ENCODE results near the gene B4GALNT4. TPM values are rescaled to one million over a fixed set of nuclear protein-coding genes. Genes with fewer than 3 reads are reported as not detected.

Gene B4GALNT4
- total and polyA plus RNA-seq, 2 of the 4 experiments (the other 2 are of a cell fraction): 5.2 to 38.6 TPM

- dilution Hi-C loops (cut with HindIII; ENCODE audit: low sequenced_read_pairs, unreplicated experiment): no loop called here
- no peak for TF ChIP-seq USF2 (IDR thresholded peaks at IDR 0.05; ENCODE audit: low read depth, low read length)
- no peak for TF ChIP-seq SMC3 (IDR thresholded peaks at IDR 0.05; ENCODE audit: low read depth, low read length)
- no peak for TF ChIP-seq RCOR1 (IDR thresholded peaks at IDR 0.05; ENCODE audit: insufficient replicate concordance, low read length)
- no peak for TF ChIP-seq RAD21 (IDR thresholded peaks at IDR 0.05; ENCODE audit: low read length)
- no peak for TF ChIP-seq POLR2A (IDR thresholded peaks at IDR 0.05; ENCODE audit: low read depth, low read length)
- no peak for TF ChIP-seq NFE2L2 (IDR thresholded peaks at IDR 0.05; ENCODE audit: low read depth, low read length)
- no peak for TF ChIP-seq MAFK (IDR thresholded peaks at IDR 0.05; ENCODE audit: low read depth, low read length)
- TF ChIP-seq MXI1 (IDR thresholded peaks at IDR 0.05; ENCODE audit: borderline replicate concordance, low read depth, low read length): no peak
- TF ChIP-seq CEBPB (IDR thresholded peaks at IDR 0.05; ENCODE audit: low read depth, low read length): no peak
- TF ChIP-seq CTCF (conservative IDR thresholded peaks at IDR 0.05; ENCODE audit: low read depth, low read length): no peak
- no peak for TF ChIP-seq FOS (IDR thresholded peaks at IDR 0.05; ENCODE audit: low read depth, low read length)
Observed at GRCh38 chr11:377883-378500, 8.7 kb downstream of the B4GALNT4 start.

More at GRCh38 chr11:377883-378500, 8.7 kb downstream of the B4GALNT4 start:
- H3K4ac ChIP-seq (ENCODE audit: low read depth, low read length): no peak overlapping the region
- no peak overlapping the region for H4K5ac ChIP-seq (ENCODE audit: low read depth, low read length)
- no peaks in the 10 kb centered on the region for H3K4me1 ChIP-seq (ENCODE audit: control insufficient read depth, insufficient read depth, low read length)
- no peak overlapping the region for H3K23ac ChIP-seq (ENCODE audit: low read depth, low read length)
- in situ Hi-C loops (cut with MboI; ENCODE audit: low sequenced_read_pairs): no loop called here
- H3K36me3 ChIP-seq (ENCODE audit: control insufficient read depth, insufficient read depth, low read length): peaks cover 46% of the 10 kb centered on the region
- no peak overlapping the region for H3K18ac ChIP-seq (ENCODE audit: low read depth, low read length)
- DNase-seq: no peak
- H3K9me3 ChIP-seq (ENCODE audit: control insufficient read depth, insufficient read depth, low read length): no peaks in the 10 kb centered on the region
- H3K9me1 ChIP-seq (ENCODE audit: insufficient read depth, low read length): no peaks in the 10 kb centered on the region
- no peaks in the 10 kb centered on the region for H4K20me1 ChIP-seq (ENCODE audit: insufficient read depth, low read length)
- H3K4me2 ChIP-seq (ENCODE audit: low read depth, low read length): no peak overlapping the region
- CTCF ChIA-PET: no interaction called here
- H3K4me3 ChIP-seq (ENCODE audit: insufficient read depth, low read depth, low read length): no peak overlapping the region
- H3K79me1 ChIP-seq (ENCODE audit: low read depth in 1 of 2, low read length in 2 of 2): no peaks in the 10 kb centered on the region
- H4K91ac ChIP-seq (ENCODE audit: insufficient read depth, low read depth, low read length): no peak overlapping the region
- H3K14ac ChIP-seq (replicated peaks; ENCODE audit: low read depth, low read length): no peak overlapping the region
- no peak overlapping the region for H4K8ac ChIP-seq (ENCODE audit: low read depth in 2 of 2, low read length in 2 of 2)
- no TSS peak for BruUV-seq (replicated peaks)
- intact Hi-C loops (cut with micrococcal nuclease): no loop called here
- WGBS, 2 experiments (ENCODE audit: extremely low coverage in 2 of 2, insufficient read length in 1 of 2): 86% methylated on average over 7 of the region's 11 CpGs; no CpG with 5 or more reads in 1 of the 2 experiments
- peak overlapping the region; percentile 51 for H2AFZ ChIP-seq (replicated peaks; ENCODE audit: low read length, poor library complexity)
- H3K56ac ChIP-seq (ENCODE audit: extremely low read depth, insufficient read depth, low read length): no peak overlapping the region
- no peak for ATAC-seq (ENCODE audit: low read depth)
- no peaks in the 10 kb centered on the region for H3K27me3 ChIP-seq (ENCODE audit: control insufficient read depth, insufficient read depth, low read length)
- H2BK15ac ChIP-seq (ENCODE audit: low read depth, low read length): no peak overlapping the region
- no peak overlapping the region for H3K9ac ChIP-seq (ENCODE audit: low read depth, low read length)
- no peak overlapping the region for H2AK9ac ChIP-seq (replicated peaks; ENCODE audit: low read depth, low read length, poor library complexity)
- H2BK5ac ChIP-seq (ENCODE audit: low read depth, low read length, poor library complexity, severe bottlenecking): no peak overlapping the region
- no peak overlapping the region for H2AK5ac ChIP-seq (ENCODE audit: low read depth, low read length)
- H2BK120ac ChIP-seq (ENCODE audit: low read depth, low read length): no peak overlapping the region
- no peak overlapping the region for H2BK20ac ChIP-seq (ENCODE audit: low read depth, low read length)
- POLR2A ChIA-PET (ENCODE audit: unreplicated experiment): no interaction called here
- H3K27ac ChIP-seq (ENCODE audit: insufficient read depth, low read length): no peak overlapping the region
